Chondrocyte (in vitro differentiated cells): ENCODE data around the gene FAM184A. TPM values are rescaled to one million over a fixed set of nuclear protein-coding genes. Genes with fewer than 3 reads are reported as not detected.

ENCODE experiments used
- DNase-seq: peaks from one replicate; pipeline ENCODE4 v3.0.0; 2021; ENCODE audit warnings: mixed read lengths, low spot score
- H3K27ac Mint-ChIP-seq: one replicate; pipeline ENCODE4 v1.8.0; 2021; ENCODE audit warnings: mild to moderate bottlenecking, moderate library complexity, mixed read lengths; ENCODE audit not compliant: unreplicated experiment
- H3K27me3 Mint-ChIP-seq: 2 replicates; pipeline ENCODE4 v1.8.0; 2021; ENCODE audit warnings: low read depth, mixed read lengths
- H3K36me3 Mint-ChIP-seq: 2 replicates; pipeline ENCODE4 v1.8.0; 2021; ENCODE audit warnings: low read depth, mixed read lengths
- H3K4me1 Mint-ChIP-seq: 2 replicates; pipeline ENCODE4 v1.8.0; 2021; ENCODE audit warnings: low read depth, mild to moderate bottlenecking, mixed read lengths
- H3K4me3 Mint-ChIP-seq: one replicate; pipeline ENCODE4 v1.8.0; 2021; ENCODE audit warnings: mild to moderate bottlenecking, moderate library complexity, mixed read lengths; ENCODE audit not compliant: unreplicated experiment
- H3K9me3 Mint-ChIP-seq: 2 replicates; pipeline ENCODE4 v1.8.0; 2021; ENCODE audit warnings: low read depth, mixed read lengths
- microRNA-seq: library from miRNA; unstranded; fragments of <30 nt; microRNA quantifications from one replicate; pipeline ENCODE4 v1.2.0, GENCODE V29; 2020; ENCODE audit warnings: borderline number of aligned reads
- total RNA-seq: library from RNA; stranded (reverse); gene quantifications from 3 replicates; pipeline ENCODE4 v1.2.1, GENCODE V29; 2021
- TF ChIP-seq, protein P1 (sequence below): fragments of 200-600 bp; sonication (generic); IDR thresholded peaks from 2 replicates; pipeline ENCODE4 v1.5.0; 2021; ENCODE audit warnings: antibody characterized with exemption, mild to moderate bottlenecking, moderate library complexity

FAM184A gene
- total RNA-seq, 1 donor from 2014 or later, result 0.52 TPM

DNA sequence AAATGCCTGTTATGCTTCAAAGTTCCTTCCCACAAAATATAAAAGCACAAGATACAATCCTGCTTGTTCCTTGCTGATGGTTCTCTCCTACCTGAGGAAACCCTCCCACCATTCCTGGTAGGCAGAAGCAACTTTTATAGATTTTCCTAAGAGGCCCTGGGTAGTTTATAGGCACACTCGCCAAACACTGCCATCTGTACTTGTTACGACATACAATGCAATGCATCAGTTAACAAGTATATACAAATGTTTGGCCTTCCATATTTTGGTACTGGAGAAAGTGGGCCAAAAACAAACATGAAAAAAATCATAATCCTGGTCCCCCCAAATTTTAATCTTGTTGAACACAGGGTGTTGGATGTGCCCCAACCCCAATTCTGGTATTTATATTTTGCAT lies 160.1 kb downstream of the FAM184A start:
- TF ChIP-seq, protein P1, sequence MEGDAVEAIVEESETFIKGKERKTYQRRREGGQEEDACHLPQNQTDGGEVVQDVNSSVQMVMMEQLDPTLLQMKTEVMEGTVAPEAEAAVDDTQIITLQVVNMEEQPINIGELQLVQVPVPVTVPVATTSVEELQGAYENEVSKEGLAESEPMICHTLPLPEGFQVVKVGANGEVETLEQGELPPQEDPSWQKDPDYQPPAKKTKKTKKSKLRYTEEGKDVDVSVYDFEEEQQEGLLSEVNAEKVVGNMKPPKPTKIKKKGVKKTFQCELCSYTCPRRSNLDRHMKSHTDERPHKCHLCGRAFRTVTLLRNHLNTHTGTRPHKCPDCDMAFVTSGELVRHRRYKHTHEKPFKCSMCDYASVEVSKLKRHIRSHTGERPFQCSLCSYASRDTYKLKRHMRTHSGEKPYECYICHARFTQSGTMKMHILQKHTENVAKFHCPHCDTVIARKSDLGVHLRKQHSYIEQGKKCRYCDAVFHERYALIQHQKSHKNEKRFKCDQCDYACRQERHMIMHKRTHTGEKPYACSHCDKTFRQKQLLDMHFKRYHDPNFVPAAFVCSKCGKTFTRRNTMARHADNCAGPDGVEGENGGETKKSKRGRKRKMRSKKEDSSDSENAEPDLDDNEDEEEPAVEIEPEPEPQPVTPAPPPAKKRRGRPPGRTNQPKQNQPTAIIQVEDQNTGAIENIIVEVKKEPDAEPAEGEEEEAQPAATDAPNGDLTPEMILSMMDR, result no peak
- no peak overlapping the region for H3K27ac Mint-ChIP-seq
- H3K4me3 Mint-ChIP-seq, result no peak overlapping the region
- no peaks in the 10 kb centered on the region for H3K27me3 Mint-ChIP-seq
- H3K36me3 Mint-ChIP-seq, result peaks cover 24% of the 10 kb centered on the region
- H3K4me1 Mint-ChIP-seq, result no peaks in the 10 kb centered on the region
- H3K9me3 Mint-ChIP-seq, result no peaks in the 10 kb centered on the region
- DNase-seq, result no peak

DNA sequence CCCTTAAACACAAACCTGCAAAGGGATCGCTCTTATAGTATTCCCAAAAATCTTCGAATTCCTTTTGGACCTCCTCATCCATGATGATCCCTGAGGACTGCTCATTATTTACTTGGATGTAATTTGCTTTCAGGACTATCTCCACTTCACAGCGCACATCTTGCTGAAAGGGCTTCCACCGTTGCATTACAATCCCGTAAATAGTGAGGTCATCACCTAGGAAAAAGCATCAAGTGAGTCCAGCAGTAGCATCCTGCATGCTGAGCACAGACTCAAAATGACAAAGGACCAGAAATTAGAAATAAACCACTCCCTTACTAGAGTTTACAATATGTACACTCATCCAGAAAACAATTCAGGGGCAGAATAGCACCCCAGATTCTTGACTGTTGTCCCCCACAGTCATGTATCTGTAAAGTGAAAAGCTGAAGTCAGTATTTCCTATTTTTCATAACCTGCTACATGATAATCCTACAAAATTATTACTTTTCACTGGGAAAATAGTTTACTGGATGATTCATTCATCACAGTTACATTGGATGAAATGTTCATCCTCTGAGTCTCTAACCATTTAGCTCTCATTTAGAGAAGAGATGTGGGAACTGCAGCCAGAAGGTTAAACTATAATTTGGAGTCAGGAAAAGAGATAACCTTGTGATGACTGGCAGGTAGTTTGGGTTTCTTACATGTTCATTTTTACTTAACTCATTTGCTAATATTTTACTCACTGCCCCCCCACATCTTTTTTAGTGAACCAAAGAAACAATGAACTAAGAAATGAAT lies 160.7 kb downstream of the FAM184A start:
- Mint-ChIP-seq H3K4me1 (no peaks in the 10 kb centered on the region), H3K4me3 (no peak overlapping the region), H3K36me3 (peaks cover 28% of the 10 kb centered on the region), H3K27me3 (no peaks in the 10 kb centered on the region), H3K27ac (no peak overlapping the region), H3K9me3 (no peaks in the 10 kb centered on the region)
- TF ChIP-seq, protein P1, result no peak
- no peak for DNase-seq

DNA sequence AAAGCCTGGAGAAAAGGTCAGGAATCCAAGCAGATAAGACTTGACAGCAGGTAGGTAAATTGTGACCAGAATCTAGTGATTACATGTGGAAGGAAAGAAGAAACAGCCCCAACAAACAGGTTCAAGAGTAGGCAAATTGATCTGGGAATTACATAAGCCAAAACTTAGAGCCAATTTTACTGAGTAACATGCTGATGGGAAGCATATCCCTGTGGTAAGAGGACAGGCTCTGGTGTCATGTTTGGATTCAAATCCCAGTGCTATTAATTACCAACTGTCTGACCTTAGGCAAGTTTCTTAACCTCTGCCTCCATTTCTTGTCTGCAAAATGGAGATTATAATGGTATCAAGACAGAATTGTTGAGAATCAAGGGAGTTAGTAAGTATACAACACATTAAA lies 163.9 kb downstream of the FAM184A start:
- TF ChIP-seq, protein P1, result no peak
- H3K9me3 Mint-ChIP-seq, result no peaks in the 10 kb centered on the region
- DNase-seq, result no peak
- H3K4me1 Mint-ChIP-seq, result no peaks in the 10 kb centered on the region
- no peak overlapping the region for H3K4me3 Mint-ChIP-seq
- H3K27me3 Mint-ChIP-seq, result no peaks in the 10 kb centered on the region
- peaks cover 25% of the 10 kb centered on the region for H3K36me3 Mint-ChIP-seq
- no peak overlapping the region for H3K27ac Mint-ChIP-seq

DNA sequence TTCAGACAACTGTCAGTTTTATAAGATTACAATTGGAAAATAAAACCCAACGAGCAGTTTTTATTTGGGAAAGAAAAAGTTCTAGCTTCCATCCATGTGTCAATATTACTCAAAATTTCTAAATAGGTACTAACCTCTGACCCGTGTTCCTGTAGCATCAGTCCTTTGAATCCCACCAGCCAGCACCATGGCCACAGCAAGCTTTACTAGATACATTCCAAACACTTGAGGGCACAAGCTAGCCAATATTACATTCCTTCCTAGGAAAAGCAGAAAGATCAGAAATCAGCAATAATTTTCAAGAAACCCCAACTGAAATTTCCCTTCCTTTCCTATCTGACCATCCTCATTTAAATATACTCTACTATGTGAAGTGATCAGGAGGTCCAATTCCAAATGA lies 165.3 kb downstream of the FAM184A start:
- TF ChIP-seq, protein P1, result no peak
- Mint-ChIP-seq H3K27ac (no peak overlapping the region), H3K36me3 (peaks cover 27% of the 10 kb centered on the region), H3K27me3 (no peaks in the 10 kb centered on the region), H3K9me3 (no peaks in the 10 kb centered on the region), H3K4me1 (peaks cover 3% of the 10 kb centered on the region), H3K4me3 (no peak overlapping the region)
- no peak for DNase-seq

DNA sequence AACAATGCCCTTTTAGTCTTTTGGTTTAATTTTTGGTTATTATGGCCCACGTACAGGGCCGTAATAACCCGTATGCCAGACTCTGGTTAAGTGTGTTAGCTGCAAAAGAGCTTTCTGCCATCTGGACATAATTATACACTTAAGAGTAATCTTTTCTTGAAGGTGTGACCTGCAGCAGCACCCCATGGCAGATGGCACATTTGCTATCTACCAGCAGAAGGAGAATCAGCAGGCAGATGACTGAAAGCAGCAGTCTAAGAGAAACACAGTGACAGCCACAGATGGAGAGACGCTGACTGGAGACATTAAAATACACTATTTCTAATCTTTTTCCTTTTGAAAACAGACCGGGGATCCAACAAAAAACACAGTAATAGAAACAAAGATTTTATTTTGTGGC lies 165.8 kb downstream of the FAM184A start:
- TF ChIP-seq, protein P1, result no peak
- H3K27me3 Mint-ChIP-seq, result no peaks in the 10 kb centered on the region
- H3K27ac Mint-ChIP-seq, result no peak overlapping the region
- H3K4me1 Mint-ChIP-seq, result peaks cover 8% of the 10 kb centered on the region
- no peak for DNase-seq
- no peak overlapping the region for H3K4me3 Mint-ChIP-seq
- no peaks in the 10 kb centered on the region for H3K9me3 Mint-ChIP-seq
- H3K36me3 Mint-ChIP-seq, result peaks cover 27% of the 10 kb centered on the region

Small RNA genes within 50 kb of the gene (microRNA-seq; reads per million reads assigned to microRNA genes)
- gene MIR548B, result not detected

Other genes starting within 250 kb of the FAM184A start
- gene ASF1A, start 184.5 kb downstream of the FAM184A start, total RNA-seq, result 18.5 to 28.6 TPM (median 18.7 TPM) in 3 replicates
- gene MCM9, start 143.5 kb downstream of the FAM184A start, total RNA-seq, result 9.9 to 14.1 TPM (median 11.1 TPM) in 3 replicates